Vagina (tissue), 2 donors: ENCODE data around the gene SLAIN1. TPM values are rescaled to one million over a fixed set of nuclear protein-coding genes. Genes with fewer than 3 reads are reported as not detected.

Experiments
- DNase-seq, 2 donors: peaks; one replicate each; pipeline ENCODE4 v3.0.0-alpha.2; 2017; ENCODE audit errors: extremely low spot score in 2 of 2
- H3K27ac ChIP-seq: fragments of 200-600 bp; sonication (generic); one replicate; pipeline ENCODE4 v1.5.1; 2019
- H3K27me3 ChIP-seq: fragments of 200-600 bp; sonication (generic); one replicate; pipeline ENCODE4 v1.5.1; 2019
- H3K36me3 ChIP-seq, 2 donors: fragments of 200-600 bp; sonication (generic); one replicate each; pipeline ENCODE4 v1.5.1; 2017 to 2019
- H3K4me1 ChIP-seq: fragments of 200-600 bp; sonication (generic); one replicate; pipeline ENCODE4 v1.5.1; 2019
- H3K4me3 ChIP-seq, 2 donors: fragments of 200-600 bp; sonication (generic); 1 replicate in 1 of 2; 2 replicates in 1 of 2; pipeline ENCODE4 v1.5.1; 2016 to 2019
- H3K9me3 ChIP-seq: fragments of 200-600 bp; sonication (generic); one replicate; pipeline ENCODE4 v1.5.1; 2019
- CTCF ChIP-seq, 3 experiments: fragments of 450-650 bp in 2 of 3; fragments of 200-600 bp in 1 of 3; sonication (generic) in 1 of 3; IDR thresholded peaks; one replicate each; pipeline ENCODE4 v1.5.1; 2017 to 2019; ENCODE audit warnings: antibody characterized with exemption in 3 of 3, mild to moderate bottlenecking in 2 of 3, moderate library complexity in 2 of 3
- POLR2A ChIP-seq, 2 donors: fragments of 450-650 bp; IDR thresholded peaks; one replicate each; pipeline ENCODE4 v1.6.1; 2017; ENCODE audit warnings: antibody characterized with exemption in 2 of 2, mild to moderate bottlenecking in 2 of 2, moderate library complexity in 2 of 2
- POLR2AphosphoS5 ChIP-seq, 2 donors: sonication (generic); formaldehyde crosslinking; IDR thresholded peaks; one replicate each; pipeline ENCODE4 v1.9.0; 2017; ENCODE audit warnings: antibody characterized with exemption in 2 of 2, mild to moderate bottlenecking in 2 of 2, low read depth in 1 of 2; ENCODE audit not compliant: insufficient read depth in 1 of 2
- intact Hi-C: fragments of 100-400 bp; cut with DNase I; formaldehyde crosslinking; loops from one replicate; pipeline ENCODE4 v1.15.1; 2023
- total RNA-seq: library from RNA; depleted of rRNA; stranded (reverse); fragments of >200 nt; gene quantifications from one replicate; pipeline ENCODE4 v1.2.3, GENCODE V29; 2016

SLAIN1 gene
- total RNA-seq, 1 donor from 2014 or later, result 2.2 TPM

- no peak overlapping the region for H3K27ac ChIP-seq
- no peaks in the 10 kb centered on the region for H3K9me3 ChIP-seq
- TF ChIP-seq POLR2AphosphoS5 (IDR thresholded peaks at IDR 0.05; ENCODE audit: insufficient read depth in 1 of 2, low read depth in 1 of 2), result no peak
- no peak for TF ChIP-seq POLR2A (IDR thresholded peaks at IDR 0.05)
- TF ChIP-seq CTCF (IDR thresholded peaks at IDR 0.05), result no peak
- H3K4me3 ChIP-seq, result peak overlapping the region; percentile 60 to 80
- H3K27me3 ChIP-seq, result no peaks in the 10 kb centered on the region
- peaks cover 9% of the 10 kb centered on the region for H3K4me1 ChIP-seq
- H3K36me3 ChIP-seq, result no peaks in the 10 kb centered on the region
- intact Hi-C loops, result no loop called here
- no peak for DNase-seq
These were observed 1.7 kb downstream of the SLAIN1 start for GRCh38 chr13:77699059-77699680.

- H3K27me3 ChIP-seq, result no peaks in the 10 kb centered on the region
- no peak for TF ChIP-seq CTCF (IDR thresholded peaks at IDR 0.05)
- no peak for TF ChIP-seq POLR2AphosphoS5 (IDR thresholded peaks at IDR 0.05; ENCODE audit: insufficient read depth in 1 of 2, low read depth in 1 of 2)
- no peak for TF ChIP-seq POLR2A (IDR thresholded peaks at IDR 0.05)
- no peak overlapping the region for H3K4me3 ChIP-seq
- intact Hi-C loops, result no loop called here
- H3K27ac ChIP-seq, result no peak overlapping the region
- no peak for DNase-seq
- peaks cover 4% of the 10 kb centered on the region for H3K4me1 ChIP-seq
- no peaks in the 10 kb centered on the region for H3K9me3 ChIP-seq
- no peaks in the 10 kb centered on the region for H3K36me3 ChIP-seq
These were observed 3.8 kb downstream of the SLAIN1 start for GRCh38 chr13:77701305-77701704.

- H3K9me3 ChIP-seq, result no peaks in the 10 kb centered on the region
- intact Hi-C loops, result no loop called here
- no peak overlapping the region for H3K27ac ChIP-seq
- no peak for DNase-seq
- H3K27me3 ChIP-seq, result no peaks in the 10 kb centered on the region
- no peak overlapping the region for H3K4me3 ChIP-seq
- H3K4me1 ChIP-seq, result no peaks in the 10 kb centered on the region
- TF ChIP-seq CTCF (IDR thresholded peaks at IDR 0.05), result no peak
- no peaks in the 10 kb centered on the region for H3K36me3 ChIP-seq
These were observed 4.9 kb downstream of the SLAIN1 start for GRCh38 chr13:77702366-77702765.

GRCh38 chr13:77703408-77703807, 5.9 kb downstream of the SLAIN1 start:
- no peak overlapping the region for H3K27ac ChIP-seq
- H3K4me3 ChIP-seq, result no peak overlapping the region
- H3K27me3 ChIP-seq, result no peaks in the 10 kb centered on the region
- DNase-seq, result no peak
- intact Hi-C loops, result no loop called here
- no peaks in the 10 kb centered on the region for H3K4me1 ChIP-seq
- no peaks in the 10 kb centered on the region for H3K36me3 ChIP-seq
- H3K9me3 ChIP-seq, result no peaks in the 10 kb centered on the region
- TF ChIP-seq CTCF (IDR thresholded peaks at IDR 0.05) (no peak), POLR2A (IDR thresholded peaks at IDR 0.05) (no peak), POLR2AphosphoS5 (IDR thresholded peaks at IDR 0.05; ENCODE audit: insufficient read depth in 1 of 2, low read depth in 1 of 2) (no peak)

- H3K36me3 ChIP-seq, result no peaks in the 10 kb centered on the region
- intact Hi-C loops, result no loop called here
- DNase-seq, result no peak
- no peak overlapping the region for H3K4me3 ChIP-seq
- no peaks in the 10 kb centered on the region for H3K9me3 ChIP-seq
- TF ChIP-seq CTCF (IDR thresholded peaks at IDR 0.05), result no peak
- no peak for TF ChIP-seq POLR2AphosphoS5 (IDR thresholded peaks at IDR 0.05; ENCODE audit: insufficient read depth in 1 of 2, low read depth in 1 of 2)
- no peak for TF ChIP-seq POLR2A (IDR thresholded peaks at IDR 0.05)
- H3K27ac ChIP-seq, result no peak overlapping the region
- H3K4me1 ChIP-seq, result no peaks in the 10 kb centered on the region
- H3K27me3 ChIP-seq, result no peaks in the 10 kb centered on the region
These were observed 16.8 kb downstream of the SLAIN1 start for GRCh38 chr13:77714119-77714755.
